ENCODE results near the gene MYO5B. TPM values are rescaled to one million over a fixed set of nuclear protein-coding genes. Genes with fewer than 3 reads are reported as not detected.

Gene MYO5B
- total RNA-seq, 1 donor = under 0.01 TPM

DNA sequence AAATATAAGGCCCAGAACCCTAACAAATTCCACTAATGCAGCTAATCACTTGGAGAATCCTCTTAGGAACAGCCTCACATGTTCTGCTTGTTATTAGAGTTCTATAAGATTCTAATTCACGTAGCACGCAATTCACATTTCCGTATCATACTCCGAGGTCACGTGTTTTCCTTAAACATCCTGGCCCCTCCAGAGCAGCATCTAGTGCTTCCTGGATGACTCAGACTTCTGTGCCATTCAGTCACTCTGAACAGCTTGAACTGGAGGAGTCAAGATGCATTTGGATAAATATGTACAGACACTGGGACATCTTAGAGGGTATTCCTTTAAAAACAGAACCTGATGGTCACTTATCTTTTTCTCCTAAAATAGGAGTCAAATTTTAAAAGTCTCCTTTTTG lies 156.5 kb downstream of the MYO5B start:
- DNase-seq (ENCODE audit: low read depth) = no peak
- H3K4me3 ChIP-seq (ENCODE audit: low read depth, low read length) = no peak overlapping the region
- TF ChIP-seq, protein P1, sequence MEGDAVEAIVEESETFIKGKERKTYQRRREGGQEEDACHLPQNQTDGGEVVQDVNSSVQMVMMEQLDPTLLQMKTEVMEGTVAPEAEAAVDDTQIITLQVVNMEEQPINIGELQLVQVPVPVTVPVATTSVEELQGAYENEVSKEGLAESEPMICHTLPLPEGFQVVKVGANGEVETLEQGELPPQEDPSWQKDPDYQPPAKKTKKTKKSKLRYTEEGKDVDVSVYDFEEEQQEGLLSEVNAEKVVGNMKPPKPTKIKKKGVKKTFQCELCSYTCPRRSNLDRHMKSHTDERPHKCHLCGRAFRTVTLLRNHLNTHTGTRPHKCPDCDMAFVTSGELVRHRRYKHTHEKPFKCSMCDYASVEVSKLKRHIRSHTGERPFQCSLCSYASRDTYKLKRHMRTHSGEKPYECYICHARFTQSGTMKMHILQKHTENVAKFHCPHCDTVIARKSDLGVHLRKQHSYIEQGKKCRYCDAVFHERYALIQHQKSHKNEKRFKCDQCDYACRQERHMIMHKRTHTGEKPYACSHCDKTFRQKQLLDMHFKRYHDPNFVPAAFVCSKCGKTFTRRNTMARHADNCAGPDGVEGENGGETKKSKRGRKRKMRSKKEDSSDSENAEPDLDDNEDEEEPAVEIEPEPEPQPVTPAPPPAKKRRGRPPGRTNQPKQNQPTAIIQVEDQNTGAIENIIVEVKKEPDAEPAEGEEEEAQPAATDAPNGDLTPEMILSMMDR (IDR thresholded peaks at IDR 0.05; ENCODE audit: insufficient read depth, low read depth, low read length) = no peak

GRCh38 chr18:50034029-50034428 lies 160.9 kb downstream of the MYO5B start:
- TF ChIP-seq, protein P1 (IDR thresholded peaks at IDR 0.05; ENCODE audit: insufficient read depth, low read depth, low read length) = no peak
- H3K4me3 ChIP-seq (ENCODE audit: low read depth, low read length) = no peak overlapping the region
- DNase-seq (ENCODE audit: low read depth) = no peak

GRCh38 chr18:50033004-50033403 lies 161.9 kb downstream of the MYO5B start:
- TF ChIP-seq, protein P1 (IDR thresholded peaks at IDR 0.05; ENCODE audit: insufficient read depth, low read depth, low read length) = no peak
- no peak overlapping the region for H3K4me3 ChIP-seq (ENCODE audit: low read depth, low read length)
- no peak for DNase-seq (ENCODE audit: low read depth)

GRCh38 chr18:50030146-50030545 lies 164.8 kb downstream of the MYO5B start:
- H3K4me3 ChIP-seq (ENCODE audit: low read depth, low read length) = no peak overlapping the region
- TF ChIP-seq, protein P1 (IDR thresholded peaks at IDR 0.05; ENCODE audit: insufficient read depth, low read depth, low read length) = no peak
- DNase-seq (ENCODE audit: low read depth) = no peak

DNA sequence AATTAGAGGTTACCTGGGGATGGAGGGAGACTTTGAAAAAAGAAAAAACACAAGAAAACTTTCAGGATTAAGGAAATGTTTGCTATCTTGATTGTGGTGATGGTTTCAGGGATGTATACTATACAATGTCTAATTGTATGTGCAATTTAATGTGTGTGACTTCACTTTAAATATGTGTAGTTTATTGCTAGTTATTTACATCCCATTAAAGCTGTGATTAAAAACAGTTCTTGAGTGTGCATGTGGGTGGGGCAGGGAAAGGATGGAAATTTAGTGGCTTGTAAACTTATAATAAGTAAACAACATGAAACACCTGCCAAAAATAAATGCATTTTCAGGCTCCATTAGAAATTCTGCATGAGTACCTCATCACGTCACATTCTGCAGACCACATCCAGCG lies 167.0 kb downstream of the MYO5B start:
- no peak overlapping the region for H3K4me3 ChIP-seq (ENCODE audit: low read depth, low read length)
- TF ChIP-seq, protein P1 (IDR thresholded peaks at IDR 0.05; ENCODE audit: insufficient read depth, low read depth, low read length) = no peak
- no peak for DNase-seq (ENCODE audit: low read depth)

GRCh38 chr18:50024466-50024865 lies 170.5 kb downstream of the MYO5B start:
- no peak overlapping the region for H3K4me3 ChIP-seq (ENCODE audit: low read depth, low read length)
- DNase-seq (ENCODE audit: low read depth) = no peak
- TF ChIP-seq, protein P1 (IDR thresholded peaks at IDR 0.05; ENCODE audit: insufficient read depth, low read depth, low read length) = no peak

- no peak overlapping the region for H3K4me3 ChIP-seq (ENCODE audit: low read depth, low read length)
- TF ChIP-seq, protein P1 (IDR thresholded peaks at IDR 0.05; ENCODE audit: insufficient read depth, low read depth, low read length) = no peak
- no peak for DNase-seq (ENCODE audit: low read depth)
Measured at GRCh38 chr18:50022985-50023384, 172.0 kb downstream of the MYO5B start.
